Hepatic stellate cell (primary cell): ENCODE data around the gene KDM2B.
"Not testable (repeated sequence)": the region's sequence is repeated elsewhere in the genome, so short reads cannot be mapped to it uniquely, and the experiment has no call there.

Experiments used
- DNase-seq: peaks from one replicate; pipeline ENCODE4 v3.0.0; 2011; ENCODE audit warnings: low spot score

Gene KDM2B

DNA sequence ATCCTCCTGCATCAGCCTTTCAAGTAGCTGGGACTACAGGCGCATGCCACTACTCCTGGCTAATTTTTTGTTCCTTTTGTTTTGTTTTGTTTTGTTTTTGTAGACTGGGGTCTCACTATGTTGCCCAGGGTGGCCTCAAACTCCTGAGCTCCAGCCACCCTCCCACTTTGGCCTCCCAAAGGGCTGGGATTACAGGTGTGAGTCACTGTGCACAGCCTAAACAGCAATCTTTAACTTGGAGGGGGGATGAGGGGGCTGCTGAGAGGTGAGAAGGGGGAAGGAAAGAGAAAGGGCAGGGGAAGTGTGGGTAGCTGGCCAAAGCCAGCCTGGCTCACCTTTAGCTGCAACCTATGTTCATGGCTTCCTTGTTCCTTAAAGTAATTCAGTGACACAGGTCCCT lies 77.4 kb downstream of the KDM2B start:
- no peak for DNase-seq

DNA sequence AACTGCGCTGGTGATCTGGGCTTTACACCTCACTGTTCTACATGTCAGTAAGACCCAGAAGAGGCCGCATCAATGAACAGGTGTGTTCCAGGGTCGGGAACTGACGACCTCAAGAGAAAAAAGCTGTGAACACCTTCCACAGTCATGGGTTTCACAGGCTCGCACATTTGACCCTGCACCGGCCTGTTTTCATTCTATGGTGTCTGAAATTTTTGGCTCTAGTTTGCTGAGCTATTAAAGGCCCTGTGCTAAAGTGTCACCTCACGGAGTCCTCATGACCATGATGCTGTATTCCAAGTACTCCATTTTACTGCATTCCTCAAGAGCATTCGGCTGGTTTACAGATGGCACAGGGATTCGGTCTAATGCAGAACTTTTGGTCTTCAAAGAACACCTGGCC lies 78.9 kb downstream of the KDM2B start:
- no peak for DNase-seq

DNA sequence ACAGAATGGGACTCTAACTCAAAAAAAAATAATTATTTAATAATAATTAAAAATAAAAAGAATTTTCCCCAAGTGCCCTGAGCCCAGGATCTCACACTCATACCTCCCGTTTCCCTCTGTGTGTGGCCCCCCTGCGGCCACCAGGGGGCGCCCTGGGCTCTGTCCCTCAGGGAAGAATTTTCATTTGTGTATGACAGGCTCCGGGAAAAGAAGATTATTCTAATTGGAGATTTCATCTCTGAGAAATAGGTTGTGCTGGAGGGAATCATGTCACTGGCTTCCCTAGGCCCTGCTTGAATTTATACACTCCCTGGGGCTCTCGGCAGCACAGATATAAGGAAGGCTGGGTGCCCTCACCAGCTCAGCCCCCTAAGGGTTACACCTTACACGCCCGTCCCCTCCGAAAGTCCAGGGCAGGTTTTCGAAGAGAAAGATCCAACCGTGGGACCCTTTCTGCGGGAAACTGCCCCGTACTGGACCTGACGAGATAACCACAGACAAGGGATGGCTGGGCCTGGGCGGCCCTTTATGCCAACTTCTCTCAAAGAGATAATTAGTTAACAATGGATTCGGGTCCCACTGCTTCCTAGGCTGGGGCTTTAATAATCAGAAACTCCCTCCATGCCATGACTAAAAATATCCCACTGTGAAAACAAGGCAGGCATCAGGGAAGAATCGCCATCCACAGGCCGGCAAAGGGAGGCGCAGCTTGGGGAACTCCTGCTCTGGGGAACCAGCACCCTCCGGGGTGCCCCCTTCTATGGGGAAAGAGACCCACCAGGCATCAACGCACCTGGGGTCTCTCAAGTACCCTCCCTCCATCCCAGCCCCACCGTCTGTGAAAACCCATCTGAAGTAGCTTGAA lies 80.7 kb downstream of the KDM2B start:
- DNase-seq, result peak; percentile 89

DNA sequence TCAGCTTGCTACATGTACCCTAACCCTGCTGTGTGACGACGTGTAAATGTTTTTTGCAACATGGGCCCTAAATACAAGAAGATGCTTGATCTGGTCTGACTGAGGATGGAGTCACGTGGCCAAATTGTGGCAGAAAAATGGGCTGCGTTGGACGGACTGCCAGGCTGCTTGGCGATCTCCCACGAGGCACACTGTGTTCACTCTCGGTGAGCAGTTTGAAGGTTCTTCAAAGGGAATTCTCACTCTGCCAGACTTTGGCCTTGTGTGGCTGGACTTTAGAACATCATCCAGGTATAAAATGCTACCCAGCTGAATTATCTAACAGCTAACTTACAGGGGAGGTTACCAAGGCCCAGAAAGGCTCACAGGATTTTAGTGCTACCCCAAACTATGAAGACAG lies 85.1 kb downstream of the KDM2B start:
- DNase-seq, result no peak

DNA sequence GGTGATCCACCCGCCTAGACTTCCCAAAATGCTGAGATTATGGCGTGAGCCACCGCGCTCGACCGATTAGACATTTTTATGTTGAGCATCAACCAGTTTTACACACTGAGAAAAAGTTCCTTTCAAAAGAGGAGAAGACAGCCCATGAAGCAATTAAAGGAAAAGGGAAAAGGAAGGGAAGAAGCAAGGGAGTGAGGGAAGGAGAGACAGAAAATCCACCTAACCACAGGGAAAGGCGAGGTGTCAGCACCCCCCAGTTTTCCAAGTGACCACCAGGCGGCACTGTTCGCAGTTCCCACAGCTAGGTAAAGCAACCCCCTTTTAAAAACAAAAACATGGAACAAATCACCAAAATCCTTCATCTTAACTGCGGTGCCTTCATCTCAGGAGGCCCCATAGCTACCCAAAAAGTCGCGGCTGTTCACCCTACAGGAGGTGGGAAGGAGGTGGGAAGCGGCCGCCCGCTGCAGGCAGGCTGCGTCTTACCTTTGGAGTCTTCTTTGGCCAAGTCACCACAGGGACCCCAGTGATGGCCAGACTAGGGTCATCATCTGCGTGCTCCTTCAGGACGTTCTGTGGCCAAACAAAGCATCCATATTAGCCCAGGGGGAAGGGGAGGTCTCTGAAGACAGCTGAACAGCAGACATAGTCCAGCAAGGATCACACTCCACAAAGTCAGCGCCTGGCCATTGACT lies 86.6 kb downstream of the KDM2B start:
- DNase-seq, result peak; percentile 58

DNA sequence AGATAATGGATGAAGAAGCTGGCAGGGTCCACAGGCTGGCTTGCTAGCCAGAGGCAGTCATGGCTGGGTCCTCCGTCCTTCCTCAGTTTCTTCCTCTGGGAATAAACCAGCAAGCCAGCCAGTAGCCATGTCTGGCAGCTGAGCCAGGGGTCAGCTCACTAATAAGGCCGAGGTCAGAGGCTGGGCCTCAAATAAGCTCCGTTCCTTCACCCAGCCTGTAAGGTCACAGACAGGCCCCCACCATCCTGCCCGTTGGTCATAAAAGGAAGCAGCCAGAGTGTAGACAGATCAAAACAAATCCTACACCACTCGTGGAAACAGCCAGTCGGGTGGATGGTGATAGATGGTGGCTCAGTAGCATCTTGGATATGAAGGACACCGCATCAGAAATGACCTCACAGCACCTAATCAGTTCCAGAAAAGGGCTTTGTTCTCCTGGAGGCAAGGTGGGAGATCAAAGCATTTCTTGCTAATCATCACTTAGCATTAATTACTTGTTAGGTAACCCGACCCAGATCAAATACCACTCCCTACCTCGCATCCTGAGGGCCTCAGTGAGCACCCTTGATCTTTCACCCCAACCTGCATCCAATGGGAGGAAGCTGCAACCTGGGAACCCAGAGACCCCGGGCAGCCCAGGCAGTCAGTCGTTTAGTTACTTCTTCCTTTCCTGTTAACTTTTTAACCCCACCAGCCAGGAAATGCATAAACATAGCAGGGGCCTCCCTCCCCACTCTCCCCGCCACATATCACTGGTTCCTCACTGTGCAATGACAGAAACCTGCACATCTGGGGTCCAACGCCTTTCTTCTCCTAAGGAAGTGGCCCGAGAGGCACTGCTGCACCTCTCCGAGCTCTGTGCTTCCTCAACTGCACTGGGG lies 90.2 kb downstream of the KDM2B start:
- DNase-seq, result no peak

DNA sequence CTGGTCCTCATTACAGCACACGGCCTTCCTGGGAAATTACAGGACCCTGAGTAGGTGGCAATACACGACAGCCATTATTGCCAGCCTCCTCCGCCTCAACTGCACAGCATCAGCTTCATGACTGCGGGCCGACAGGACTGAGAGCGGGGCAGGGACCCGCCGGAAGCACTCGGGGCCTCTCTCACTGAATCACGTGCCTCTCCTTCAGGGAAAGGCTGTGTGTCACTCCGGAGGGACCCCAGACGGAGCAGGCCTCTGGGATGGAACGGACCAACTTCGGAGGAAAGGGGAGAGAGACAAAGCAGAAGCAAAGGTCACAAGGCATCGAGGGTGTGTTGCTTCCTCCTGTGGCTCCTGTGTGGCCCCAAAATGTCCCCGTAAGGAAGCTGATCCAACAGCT lies 90.9 kb downstream of the KDM2B start:
- DNase-seq, result no peak

DNA sequence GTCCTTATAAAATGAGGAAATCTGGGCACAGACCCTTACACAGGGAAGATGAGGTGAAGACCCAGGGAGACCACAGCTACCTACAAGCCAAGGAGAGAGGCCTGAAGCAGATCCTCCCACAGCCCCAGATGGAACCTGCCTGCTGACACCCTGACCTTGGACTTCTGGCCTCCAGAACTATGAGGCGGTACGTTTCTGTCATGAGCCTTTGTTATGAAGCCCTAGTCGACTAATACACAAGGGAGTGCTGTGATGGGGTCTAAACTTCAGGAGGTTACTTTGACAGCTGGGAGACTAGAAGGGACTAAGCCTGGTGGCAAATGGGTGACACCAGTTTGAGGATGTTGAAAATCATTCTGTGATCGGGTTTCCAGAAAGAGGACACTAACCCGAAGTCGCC lies 95.9 kb downstream of the KDM2B start:
- no peak for DNase-seq

DNA sequence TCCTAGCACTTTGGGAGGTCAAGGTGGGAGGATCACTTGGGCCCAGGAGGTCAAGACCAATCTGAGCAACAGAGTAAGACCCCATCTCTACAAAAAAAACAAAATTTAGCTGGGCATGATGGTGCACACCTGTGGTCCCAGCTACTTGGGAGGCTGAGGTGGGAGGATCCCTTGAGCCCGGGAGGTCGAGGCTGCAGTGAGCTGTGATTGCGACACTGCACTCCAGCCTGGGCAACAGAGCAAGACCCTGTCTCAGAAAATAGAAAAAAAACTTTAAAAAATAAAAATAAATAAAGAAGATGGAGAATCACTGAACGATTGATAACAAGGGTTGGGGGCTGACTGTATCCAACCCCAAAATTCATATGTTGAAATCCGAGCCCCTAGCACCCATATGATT lies 96.3 kb downstream of the KDM2B start:
- not testable (repeated sequence) for DNase-seq

DNA sequence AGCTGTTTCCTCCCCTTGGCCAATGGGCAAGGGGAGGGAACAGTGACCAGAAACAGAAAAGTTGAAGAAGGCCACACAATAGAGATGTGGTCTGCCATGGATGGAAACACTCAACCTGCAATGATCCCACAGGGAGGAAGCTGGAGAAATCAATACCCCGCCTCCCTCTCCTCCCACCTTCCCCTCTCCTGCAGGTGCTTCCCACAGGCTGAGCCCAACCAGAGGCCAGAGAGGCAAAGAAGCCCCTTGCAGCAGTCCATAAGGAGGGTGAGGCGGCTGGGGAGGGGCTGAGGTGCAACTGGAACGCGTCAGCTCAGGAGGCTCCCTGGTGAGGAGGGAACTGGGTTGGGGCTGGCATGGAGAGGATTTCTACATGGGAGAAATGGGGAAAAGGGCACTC lies 96.9 kb downstream of the KDM2B start:
- no peak for DNase-seq

DNA sequence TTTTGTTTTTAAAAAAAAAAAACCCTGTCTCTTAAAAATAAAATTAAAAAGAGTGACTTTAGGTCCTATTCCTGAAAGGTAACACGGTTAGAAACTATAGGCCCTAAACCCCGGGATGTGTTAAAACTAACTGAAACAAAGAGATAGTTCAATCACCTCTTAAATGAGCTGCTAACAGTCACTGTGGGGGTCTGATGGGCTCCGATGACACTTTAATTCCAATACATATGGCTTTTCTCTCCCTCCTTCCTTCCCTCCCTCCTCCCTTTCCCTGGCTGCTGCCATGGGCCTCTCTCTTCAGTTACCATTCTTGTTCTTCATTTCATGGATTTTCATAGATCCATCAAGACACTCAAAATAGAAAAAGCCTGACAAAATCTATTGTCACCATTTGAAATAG lies 104.3 kb downstream of the KDM2B start:
- DNase-seq, result no peak

DNA sequence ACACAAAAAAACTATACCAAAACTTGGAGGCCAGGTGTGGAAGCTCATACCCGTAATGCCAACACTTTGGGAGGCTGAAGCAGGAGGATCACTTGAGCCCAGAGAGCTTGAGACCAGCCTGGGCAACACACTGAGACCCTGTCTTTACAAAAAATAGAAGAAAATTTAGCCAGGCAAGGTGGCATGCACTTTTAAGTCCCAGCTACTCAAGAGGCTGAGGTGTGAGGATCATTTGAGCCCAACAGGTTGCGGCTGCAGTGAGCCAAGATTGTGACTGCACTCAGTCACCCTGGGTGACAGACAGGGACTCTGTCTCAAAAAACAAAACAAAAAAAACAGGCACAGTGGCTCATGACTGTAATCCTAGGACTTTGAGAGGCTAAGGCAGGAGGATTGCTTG lies 105.5 kb downstream of the KDM2B start:
- DNase-seq, result no peak

DNA sequence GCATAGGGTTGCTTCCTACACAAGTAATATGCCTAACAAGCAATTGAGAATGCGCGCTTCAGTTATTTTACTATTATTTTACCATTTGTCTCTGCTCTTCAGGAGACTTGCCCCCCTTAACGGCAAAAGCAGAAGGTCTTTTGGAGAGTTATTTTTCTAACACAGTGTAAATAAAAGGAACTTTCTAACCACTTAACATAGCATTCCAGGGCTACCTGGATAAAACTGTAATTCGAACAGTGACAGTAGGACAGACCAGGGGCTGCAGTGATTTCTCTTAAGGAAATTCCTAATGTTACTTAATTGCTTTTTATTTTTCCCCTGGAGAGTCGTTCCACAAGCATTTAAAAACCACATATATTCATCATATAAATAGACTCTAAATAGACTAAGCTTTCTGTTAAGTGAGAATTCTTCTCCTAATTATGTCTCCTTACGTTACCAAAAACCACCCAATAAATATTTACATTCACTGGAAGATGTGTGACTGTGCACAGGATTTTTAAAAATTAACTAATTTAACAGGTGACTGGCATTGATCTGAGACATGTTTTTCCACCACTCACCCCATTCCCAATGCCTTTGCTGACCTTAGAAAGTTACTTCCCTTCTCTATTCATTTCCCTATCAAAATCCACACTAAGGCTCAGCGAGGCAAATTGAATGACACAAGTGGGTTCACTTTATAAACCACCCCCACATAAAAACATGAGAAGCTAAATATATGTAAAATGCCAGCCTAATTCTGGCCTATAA lies 108.5 kb downstream of the KDM2B start:
- DNase-seq, result no peak

DNA sequence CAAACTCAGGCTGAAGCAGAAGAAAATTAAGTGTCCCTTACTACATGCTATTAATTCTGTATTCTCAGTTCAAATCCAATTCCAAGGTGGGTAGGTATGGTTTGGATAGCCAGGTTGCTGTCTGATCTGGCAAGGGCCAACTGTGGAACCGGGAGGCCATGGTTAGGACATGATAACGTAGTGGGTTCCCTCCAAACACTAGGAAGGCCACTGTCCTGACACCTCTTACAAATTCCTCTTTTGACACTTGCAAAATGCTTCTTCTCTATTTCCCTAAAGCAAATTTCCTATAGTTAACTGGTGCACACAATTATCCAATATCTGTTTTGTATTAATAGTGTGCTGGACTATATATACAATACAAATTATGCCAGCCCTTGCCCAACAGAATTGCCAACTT lies 110.1 kb downstream of the KDM2B start:
- no peak for DNase-seq

DNA sequence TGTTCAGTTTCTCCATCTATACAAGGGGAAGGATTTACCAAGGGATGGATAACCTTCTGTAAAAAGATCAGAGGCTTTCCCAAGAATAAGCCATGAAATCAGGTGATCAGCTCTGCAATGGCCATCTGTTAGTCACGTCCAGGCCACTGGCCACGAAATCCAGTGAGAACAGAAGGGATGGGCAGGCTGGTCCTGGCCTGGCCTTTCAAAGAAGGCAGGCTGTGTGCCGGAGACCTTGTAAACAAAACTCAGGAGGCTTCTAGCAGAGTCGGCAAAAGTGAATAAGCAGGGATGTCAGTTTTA lies 112.4 kb downstream of the KDM2B start:
- no peak for DNase-seq

DNA sequence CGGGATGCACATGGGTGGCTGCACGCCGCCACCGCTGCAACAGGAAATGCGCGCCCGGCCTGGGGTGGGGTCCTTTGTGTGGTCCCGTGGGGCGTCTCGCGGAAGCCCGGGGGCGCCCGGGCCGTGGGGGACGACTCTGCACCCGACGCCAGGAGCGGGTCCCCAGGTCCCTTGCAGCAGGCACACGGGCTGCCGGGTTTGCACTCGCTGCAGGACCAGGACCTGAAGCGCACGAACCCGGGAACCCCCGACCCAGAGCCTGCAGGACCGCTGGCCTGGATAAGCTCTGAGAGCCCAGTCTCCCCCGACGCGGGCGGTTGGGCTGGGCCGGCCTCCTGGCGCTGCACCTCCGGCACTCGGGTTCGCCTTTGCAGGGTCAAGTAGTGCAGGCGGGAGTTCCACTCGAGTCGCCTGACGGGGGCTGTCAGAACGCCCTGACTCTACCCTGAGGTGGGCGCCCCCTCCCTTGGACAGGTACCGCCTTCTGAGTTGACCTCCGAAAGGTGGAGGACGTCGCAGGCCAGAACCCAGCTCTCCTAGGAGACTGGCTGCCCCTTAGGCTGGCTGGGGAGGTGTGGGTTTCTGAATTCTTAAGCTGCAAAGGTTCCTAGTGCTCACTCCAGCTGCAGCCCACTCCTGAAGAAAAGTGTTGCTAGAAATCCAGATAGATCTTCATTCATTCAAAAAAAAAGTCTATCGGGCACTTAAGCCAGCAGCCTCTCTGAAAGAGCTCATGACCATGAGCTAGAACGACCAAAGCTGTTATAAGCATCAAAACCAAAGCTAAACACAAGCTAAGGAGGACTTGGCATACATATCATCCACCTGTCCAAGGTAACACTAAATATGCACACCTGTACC lies 113.0 kb downstream of the KDM2B start:
- peak; percentile 48 for DNase-seq

DNA sequence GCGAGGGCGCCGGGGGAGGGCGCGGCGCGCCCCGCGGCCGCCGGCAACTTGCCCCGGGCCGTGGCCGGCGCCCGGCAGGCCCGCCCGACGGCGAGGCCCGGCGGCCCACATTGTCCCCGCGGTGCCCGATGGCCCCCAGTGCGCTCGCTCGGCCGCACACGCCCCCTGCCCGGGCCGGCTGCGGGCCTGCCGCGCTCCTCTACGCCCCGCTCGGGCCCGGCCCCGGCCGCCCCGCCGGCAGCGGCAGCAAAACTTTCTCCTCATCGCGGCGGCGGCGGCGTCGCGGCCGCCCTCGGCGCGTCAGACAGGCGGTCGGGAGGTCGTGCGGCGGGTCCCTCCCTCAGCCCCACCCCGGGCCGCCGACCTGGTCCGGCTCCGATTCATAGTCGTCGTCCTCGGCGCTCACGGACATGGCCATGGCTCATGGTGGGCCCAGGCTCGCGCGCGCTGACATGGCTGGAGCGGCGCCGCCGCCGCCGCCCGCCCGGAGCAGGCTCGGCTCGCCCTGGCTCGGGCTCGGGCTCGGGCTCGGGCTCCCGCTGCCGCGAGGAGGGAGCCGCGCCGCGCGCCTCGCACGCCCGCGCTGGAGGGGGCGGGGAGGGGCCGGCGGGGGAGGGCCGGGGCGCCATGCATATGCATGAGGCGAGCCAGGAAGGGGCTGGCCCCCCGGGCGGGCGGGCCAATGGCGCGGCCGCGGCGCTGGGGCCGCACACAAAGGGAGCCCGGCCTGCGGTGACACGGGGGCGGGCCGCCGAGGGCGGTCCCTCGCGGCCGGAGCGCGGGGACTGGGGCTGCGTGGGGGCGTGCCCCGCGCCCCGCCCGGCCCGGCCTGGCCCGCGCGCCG lies 113.8 kb downstream of the KDM2B start:
- peak; percentile 90 for DNase-seq

DNA sequence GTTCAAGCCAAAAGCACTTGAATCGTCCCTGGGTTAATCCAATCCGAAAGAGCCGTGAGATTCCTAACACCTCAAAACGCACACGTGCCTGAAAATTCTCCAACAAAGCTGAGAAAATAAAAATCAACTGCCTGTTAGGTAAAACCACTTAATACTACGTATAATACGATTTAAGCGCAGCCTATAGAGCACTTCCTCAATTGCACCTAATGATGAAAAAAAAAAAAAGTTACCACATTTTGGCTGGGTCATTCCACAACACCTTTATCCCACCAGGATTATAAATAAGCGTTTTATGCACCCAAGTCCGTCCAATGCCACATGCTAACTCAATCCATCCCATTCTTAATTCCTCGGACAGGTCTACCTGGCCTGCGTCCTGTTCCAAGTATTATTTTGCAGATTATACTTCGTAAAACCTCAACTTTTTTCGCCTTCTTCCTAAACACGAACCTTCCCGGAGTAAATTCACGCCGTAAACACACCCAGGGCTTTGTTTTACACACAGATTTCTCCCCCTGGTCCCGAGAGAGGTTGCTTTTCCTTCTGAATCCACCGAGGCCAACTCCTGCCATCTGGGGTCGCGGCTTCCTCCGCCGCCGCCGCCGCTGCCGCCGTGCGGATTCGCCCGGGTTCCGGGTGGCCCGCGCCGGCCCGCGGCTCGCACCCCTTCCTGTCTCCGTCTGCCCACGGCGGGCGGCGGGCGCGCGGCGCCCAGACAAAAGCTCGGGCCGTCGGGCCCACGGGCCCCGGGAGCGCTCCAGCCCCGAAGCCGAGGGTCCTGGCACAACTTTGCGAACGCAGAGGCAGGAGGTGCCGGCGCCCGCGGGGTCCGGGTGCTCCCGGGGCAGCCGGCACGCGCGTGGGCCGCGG lies 114.7 kb downstream of the KDM2B start:
- peak; percentile 44 for DNase-seq

DNA sequence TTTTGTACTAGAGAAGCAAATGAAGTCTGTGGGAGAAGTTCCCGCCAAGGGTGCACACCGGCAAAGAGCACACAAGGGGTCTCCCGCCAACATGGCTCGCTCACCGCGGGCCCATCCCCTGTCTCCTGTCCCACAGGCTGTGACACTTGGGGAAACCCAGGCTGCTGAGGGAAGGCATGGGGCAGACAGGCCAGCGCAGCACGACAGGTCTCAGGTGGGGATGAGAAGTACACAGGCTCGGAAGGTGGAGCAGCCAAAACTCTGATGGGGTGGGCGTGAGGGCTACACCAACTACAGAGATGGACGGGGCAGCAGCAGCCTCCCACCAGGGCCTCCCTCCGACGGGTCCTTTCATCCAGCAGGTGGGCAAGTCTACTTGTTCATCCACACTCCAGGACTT lies 116.5 kb downstream of the KDM2B start:
- no peak for DNase-seq
